OCI-LY1 (cell line): ENCODE results near the gene ADAMTS3.

Experiments used
- H2AFZ ChIP-seq: fragments of 200-600 bp; sonication (generic), shearing (Covaris generic); 2 replicates; pipeline ENCODE4 v1.6.0; 2014; ENCODE audit warnings: antibody characterized with exemption, mild to moderate bottlenecking, low read length
- H3F3A ChIP-seq: fragments of 200-600 bp; sonication (generic), shearing (Covaris generic); 2 replicates; pipeline ENCODE4 v1.6.0; 2014; ENCODE audit warnings: mild to moderate bottlenecking, antibody characterized with exemption, low read length, moderate library complexity; ENCODE audit not compliant: insufficient read depth
- H3K27ac ChIP-seq: fragments of 200-600 bp; sonication (generic); 2 replicates; pipeline ENCODE4 v1.5.1; 2014; ENCODE audit warnings: low read length, mixed run types, mild to moderate bottlenecking, low read depth; ENCODE audit not compliant: poor library complexity, severe bottlenecking
- H3K27me3 ChIP-seq: fragments of 200-600 bp; sonication (generic); 2 replicates; pipeline ENCODE4 v1.6.0; 2014; ENCODE audit warnings: antibody characterized with exemption, mild to moderate bottlenecking, low read length, moderate library complexity; ENCODE audit not compliant: insufficient read depth
- H3K36me3 ChIP-seq: fragments of 200-600 bp; sonication (generic); 2 replicates; pipeline ENCODE4 v1.6.1; 2014; ENCODE audit warnings: mild to moderate bottlenecking, antibody characterized with exemption, low read length, moderate library complexity, mixed read lengths; ENCODE audit not compliant: insufficient read depth
- H3K4me1 ChIP-seq: fragments of 200-600 bp; sonication (generic); 2 replicates; pipeline ENCODE4 v1.5.1; 2014; ENCODE audit warnings: mild to moderate bottlenecking, low read length, moderate library complexity; ENCODE audit not compliant: insufficient read depth, severe bottlenecking
- H3K4me2 ChIP-seq: fragments of 200-600 bp; sonication (generic), shearing (Covaris generic); 2 replicates; pipeline ENCODE4 v1.6.1; 2014; ENCODE audit warnings: low read length
- H3K4me3 ChIP-seq: fragments of 200-600 bp; sonication (generic); 2 replicates; pipeline ENCODE4 v1.5.1; 2014; ENCODE audit warnings: low read length, low read depth, mild to moderate bottlenecking, mixed read lengths; ENCODE audit not compliant: poor library complexity, severe bottlenecking
- H3K79me2 ChIP-seq: fragments of 200-600 bp; shearing (Covaris generic); 2 replicates; pipeline ENCODE4 v1.6.1; 2016; ENCODE audit warnings: mixed run types, low read length, mixed read lengths; ENCODE audit not compliant: insufficient read depth
- H3K9ac ChIP-seq: fragments of 200-600 bp; sonication (generic), shearing (Covaris generic); 2 replicates; pipeline ENCODE4 v1.6.1; 2014; ENCODE audit warnings: mild to moderate bottlenecking, low read length, mixed read lengths
- H3K9me2 ChIP-seq: fragments of 200-600 bp; sonication (generic), shearing (Covaris generic); 2 replicates; pipeline ENCODE4 v1.6.1; 2014; ENCODE audit warnings: low read depth, mild to moderate bottlenecking, low read length, mixed read lengths
- H3K9me3 ChIP-seq: fragments of 200-600 bp; shearing (Covaris generic); 2 replicates; pipeline ENCODE4 v1.6.1; 2014; ENCODE audit warnings: low read length, mixed read lengths
- H4K20me1 ChIP-seq: fragments of 200-600 bp; sonication (generic), shearing (Covaris generic); 2 replicates; pipeline ENCODE4 v1.6.0; 2016; ENCODE audit warnings: mild to moderate bottlenecking, low read length; ENCODE audit not compliant: insufficient read depth
- EZH2 ChIP-seq: fragments of 200-600 bp; sonication (generic), shearing (Covaris generic); IDR thresholded peaks from 2 replicates; pipeline ENCODE4 v1.8.0; 2017; ENCODE audit warnings: borderline replicate concordance, mixed run types, mild to moderate bottlenecking, antibody characterized with exemption, low read length, moderate library complexity, mixed read lengths
- TF ChIP-seq, protein P1 (sequence below): fragments of 200-600 bp; sonication (generic), shearing (Covaris generic); IDR thresholded peaks from 2 replicates; pipeline ENCODE4 v1.5.1; 2017; ENCODE audit warnings: mild to moderate bottlenecking, antibody characterized with exemption, low read length, moderate library complexity, mixed read lengths

Gene ADAMTS3

DNA sequence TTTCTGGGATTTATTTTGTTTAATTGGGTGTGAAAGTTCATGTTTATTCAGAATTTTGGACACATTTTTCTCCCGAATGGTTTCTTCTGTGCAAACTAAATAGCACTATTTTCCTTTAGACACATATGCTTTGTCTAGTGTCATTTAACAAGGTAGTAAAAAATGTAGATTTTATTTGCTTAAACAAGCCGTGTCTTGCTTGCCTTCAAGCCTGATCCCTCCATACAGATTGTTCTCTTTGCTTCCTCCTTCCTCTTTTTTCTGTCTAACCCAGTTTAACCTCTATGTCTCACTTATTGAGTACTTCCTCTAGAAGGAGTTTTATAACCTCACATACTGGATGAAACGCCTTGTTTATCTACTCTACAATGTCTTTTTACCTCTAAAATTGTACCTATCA lies 325.4 kb downstream of the ADAMTS3 start:
- Histone ChIP-seq H2AFZ (no peak overlapping the region), H3K36me3 (no peaks in the 10 kb centered on the region), H3K27ac (no peak overlapping the region), H4K20me1 (no peaks in the 10 kb centered on the region), H3K9me2 (no peaks in the 10 kb centered on the region), H3K79me2 (no peaks in the 10 kb centered on the region), H3K4me3 (no peak overlapping the region), H3K4me2 (no peak overlapping the region), H3K9ac (no peak overlapping the region), H3F3A (no peaks in the 10 kb centered on the region), H3K9me3 (no peaks in the 10 kb centered on the region), H3K27me3 (no peaks in the 10 kb centered on the region), H3K4me1 (no peaks in the 10 kb centered on the region)
- TF ChIP-seq, protein P1, sequence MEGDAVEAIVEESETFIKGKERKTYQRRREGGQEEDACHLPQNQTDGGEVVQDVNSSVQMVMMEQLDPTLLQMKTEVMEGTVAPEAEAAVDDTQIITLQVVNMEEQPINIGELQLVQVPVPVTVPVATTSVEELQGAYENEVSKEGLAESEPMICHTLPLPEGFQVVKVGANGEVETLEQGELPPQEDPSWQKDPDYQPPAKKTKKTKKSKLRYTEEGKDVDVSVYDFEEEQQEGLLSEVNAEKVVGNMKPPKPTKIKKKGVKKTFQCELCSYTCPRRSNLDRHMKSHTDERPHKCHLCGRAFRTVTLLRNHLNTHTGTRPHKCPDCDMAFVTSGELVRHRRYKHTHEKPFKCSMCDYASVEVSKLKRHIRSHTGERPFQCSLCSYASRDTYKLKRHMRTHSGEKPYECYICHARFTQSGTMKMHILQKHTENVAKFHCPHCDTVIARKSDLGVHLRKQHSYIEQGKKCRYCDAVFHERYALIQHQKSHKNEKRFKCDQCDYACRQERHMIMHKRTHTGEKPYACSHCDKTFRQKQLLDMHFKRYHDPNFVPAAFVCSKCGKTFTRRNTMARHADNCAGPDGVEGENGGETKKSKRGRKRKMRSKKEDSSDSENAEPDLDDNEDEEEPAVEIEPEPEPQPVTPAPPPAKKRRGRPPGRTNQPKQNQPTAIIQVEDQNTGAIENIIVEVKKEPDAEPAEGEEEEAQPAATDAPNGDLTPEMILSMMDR: no peak
- no peak for TF ChIP-seq EZH2

DNA sequence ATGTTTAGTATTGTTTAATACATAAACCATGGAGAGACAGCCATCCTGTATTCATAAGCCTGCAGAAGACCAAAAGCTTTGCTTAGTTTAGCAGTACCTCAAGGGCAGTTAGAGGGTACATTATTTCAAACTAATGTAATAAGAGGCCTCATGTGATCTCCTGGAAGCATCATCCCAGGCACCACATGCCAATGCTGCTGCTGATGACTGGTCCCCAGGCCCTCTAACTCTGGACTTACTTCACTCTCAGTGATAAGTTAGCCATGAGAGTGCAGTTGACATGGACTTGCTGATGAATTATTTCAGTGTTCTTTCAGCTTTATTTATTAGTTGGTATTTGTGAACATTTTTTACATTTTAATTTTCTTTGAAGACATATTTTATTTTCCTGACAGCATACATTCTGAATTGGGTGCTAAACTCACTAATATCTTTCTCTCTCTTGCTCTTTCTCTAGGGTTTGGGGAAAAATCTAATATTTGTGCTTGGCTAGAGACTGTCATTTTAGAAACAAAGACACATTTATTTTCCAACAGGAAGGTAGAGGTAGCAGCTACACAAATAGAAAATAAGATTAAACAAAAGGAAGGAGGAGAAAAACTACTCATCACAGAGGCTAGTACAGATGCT lies 329.4 kb downstream of the ADAMTS3 start:
- no peaks in the 10 kb centered on the region for H3K36me3 ChIP-seq
- no peak overlapping the region for H3K9ac ChIP-seq
- TF ChIP-seq EZH2: no peak
- TF ChIP-seq, protein P1: no peak
- H3K27me3 ChIP-seq: no peaks in the 10 kb centered on the region
- H3K27ac ChIP-seq: no peak overlapping the region
- H2AFZ ChIP-seq: no peak overlapping the region
- no peaks in the 10 kb centered on the region for H3K79me2 ChIP-seq
- H3K9me2 ChIP-seq: no peaks in the 10 kb centered on the region
- no peaks in the 10 kb centered on the region for H3K9me3 ChIP-seq
- H3F3A ChIP-seq: no peaks in the 10 kb centered on the region
- no peak overlapping the region for H3K4me3 ChIP-seq
- no peaks in the 10 kb centered on the region for H3K4me1 ChIP-seq
- no peak overlapping the region for H3K4me2 ChIP-seq
- no peaks in the 10 kb centered on the region for H4K20me1 ChIP-seq
